Measurements from ENCODE around the gene IL19.

The IL19 gene

DNA sequence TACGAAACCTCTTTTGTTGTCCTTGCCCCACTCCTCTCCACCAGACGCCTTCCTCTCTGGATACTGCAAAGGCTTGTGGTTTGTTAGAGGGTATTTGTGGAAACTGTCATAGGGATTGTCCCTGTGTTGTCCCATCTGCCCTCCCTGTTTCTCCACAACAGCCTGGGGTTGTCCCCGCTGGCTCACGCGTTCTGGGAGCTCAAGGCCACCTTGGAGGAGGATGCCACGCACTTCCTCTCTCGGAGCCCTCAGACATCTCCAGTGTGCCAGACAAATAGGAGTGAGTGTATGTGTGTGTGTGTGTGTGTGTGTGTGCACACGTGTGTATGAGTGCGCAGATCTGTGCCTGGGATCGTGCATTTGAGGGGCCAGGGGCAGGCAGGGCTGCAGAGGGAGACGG lies 37.6 kb upstream of the IL19 start:
- H3K27ac ChIP-seq, result no peak overlapping the region
- POLR2A ChIA-PET (ENCODE audit: low non-redundant PET), result no interaction called here
- TF ChIP-seq, protein P1, sequence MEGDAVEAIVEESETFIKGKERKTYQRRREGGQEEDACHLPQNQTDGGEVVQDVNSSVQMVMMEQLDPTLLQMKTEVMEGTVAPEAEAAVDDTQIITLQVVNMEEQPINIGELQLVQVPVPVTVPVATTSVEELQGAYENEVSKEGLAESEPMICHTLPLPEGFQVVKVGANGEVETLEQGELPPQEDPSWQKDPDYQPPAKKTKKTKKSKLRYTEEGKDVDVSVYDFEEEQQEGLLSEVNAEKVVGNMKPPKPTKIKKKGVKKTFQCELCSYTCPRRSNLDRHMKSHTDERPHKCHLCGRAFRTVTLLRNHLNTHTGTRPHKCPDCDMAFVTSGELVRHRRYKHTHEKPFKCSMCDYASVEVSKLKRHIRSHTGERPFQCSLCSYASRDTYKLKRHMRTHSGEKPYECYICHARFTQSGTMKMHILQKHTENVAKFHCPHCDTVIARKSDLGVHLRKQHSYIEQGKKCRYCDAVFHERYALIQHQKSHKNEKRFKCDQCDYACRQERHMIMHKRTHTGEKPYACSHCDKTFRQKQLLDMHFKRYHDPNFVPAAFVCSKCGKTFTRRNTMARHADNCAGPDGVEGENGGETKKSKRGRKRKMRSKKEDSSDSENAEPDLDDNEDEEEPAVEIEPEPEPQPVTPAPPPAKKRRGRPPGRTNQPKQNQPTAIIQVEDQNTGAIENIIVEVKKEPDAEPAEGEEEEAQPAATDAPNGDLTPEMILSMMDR (conservative IDR thresholded peaks at IDR 0.05; ENCODE audit: low read depth), result no peak
- DNase-seq (ENCODE audit: low spot score), result no peak
- CTCF ChIA-PET, result no interaction called here

DNA sequence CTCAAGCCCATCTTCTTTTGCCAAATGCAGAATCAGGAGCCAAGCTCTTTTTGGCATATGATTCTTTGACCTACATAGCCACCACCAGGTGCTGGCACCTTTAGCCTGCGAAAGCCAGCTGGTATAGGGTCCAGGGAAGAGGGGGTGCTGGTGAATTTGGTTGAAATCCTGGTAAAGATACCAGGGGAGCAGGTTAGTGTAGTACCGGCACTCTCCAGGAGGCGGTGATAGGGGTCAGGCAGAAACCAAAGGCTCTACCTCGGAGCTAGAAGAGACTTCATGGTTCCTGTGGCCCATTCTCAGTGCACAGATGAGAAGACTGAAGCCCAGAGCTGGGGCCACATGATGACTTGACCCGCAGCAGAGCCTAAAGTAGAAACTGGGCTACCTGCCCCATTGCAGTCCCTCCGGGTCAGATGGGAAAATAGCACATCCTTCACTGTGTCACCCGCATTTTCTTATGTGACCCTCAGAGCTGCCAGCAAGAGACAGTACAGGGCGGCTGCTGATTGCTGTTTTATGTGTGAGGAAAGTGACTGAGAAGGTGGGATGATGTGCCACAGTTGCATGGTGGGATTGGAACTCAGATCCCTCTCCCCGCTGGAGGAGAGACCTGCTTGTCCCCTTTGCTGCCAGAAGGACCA lies 36.0 kb upstream of the IL19 start:
- ChIA-PET POLR2A (ENCODE audit: low non-redundant PET) (interaction anchor here (0.6 kb wide), 1 partner anchor 25 kb away, joined by 4 read pairs; no protein-coding TSS in a partner anchor), CTCF (interaction anchor here (0.6 to 4.0 kb wide), 25 partner anchors 8 to 1993 kb away, joined by 3 to 27 read pairs (median 4); no protein-coding TSS in a partner anchor)
- no peak overlapping the region for H3K27ac ChIP-seq
- peak; percentile 64 for DNase-seq (ENCODE audit: low spot score)
- TF ChIP-seq, protein P1 (conservative IDR thresholded peaks at IDR 0.05; ENCODE audit: low read depth), result peak; percentile 45

DNA sequence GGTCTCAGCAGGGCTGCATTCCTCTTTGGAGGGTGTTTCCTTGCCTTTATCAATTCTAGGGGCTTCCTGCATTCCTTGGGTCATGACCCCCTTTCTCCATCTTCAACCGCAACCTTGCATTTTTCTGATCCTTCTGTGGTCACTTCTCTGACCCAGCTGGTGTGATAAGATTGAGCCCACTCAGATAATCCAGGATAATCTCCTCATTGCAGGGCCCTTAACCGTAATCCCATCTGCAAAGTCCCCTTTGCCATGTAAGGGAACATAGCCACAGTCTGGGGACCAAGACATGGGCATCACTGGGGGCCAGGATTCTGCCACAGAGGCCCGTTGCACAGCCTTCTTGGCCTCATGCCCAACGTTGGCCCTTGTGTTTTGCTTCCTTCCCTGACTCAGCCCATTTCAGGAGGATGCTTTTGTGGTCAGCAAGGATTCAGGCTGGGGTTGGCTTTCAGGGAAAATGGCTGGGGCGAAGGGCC lies 35.0 kb upstream of the IL19 start:
- CTCF ChIA-PET, result interaction anchor here (0.8 to 4.0 kb wide), 11 partner anchors 9 to 256 kb away, joined by 3 to 27 read pairs (median 4); no protein-coding TSS in a partner anchor
- no peak for DNase-seq (ENCODE audit: low spot score)
- H3K27ac ChIP-seq, result no peak overlapping the region
- TF ChIP-seq, protein P1 (conservative IDR thresholded peaks at IDR 0.05; ENCODE audit: low read depth), result no peak
- POLR2A ChIA-PET (ENCODE audit: low non-redundant PET), result no interaction called here

DNA sequence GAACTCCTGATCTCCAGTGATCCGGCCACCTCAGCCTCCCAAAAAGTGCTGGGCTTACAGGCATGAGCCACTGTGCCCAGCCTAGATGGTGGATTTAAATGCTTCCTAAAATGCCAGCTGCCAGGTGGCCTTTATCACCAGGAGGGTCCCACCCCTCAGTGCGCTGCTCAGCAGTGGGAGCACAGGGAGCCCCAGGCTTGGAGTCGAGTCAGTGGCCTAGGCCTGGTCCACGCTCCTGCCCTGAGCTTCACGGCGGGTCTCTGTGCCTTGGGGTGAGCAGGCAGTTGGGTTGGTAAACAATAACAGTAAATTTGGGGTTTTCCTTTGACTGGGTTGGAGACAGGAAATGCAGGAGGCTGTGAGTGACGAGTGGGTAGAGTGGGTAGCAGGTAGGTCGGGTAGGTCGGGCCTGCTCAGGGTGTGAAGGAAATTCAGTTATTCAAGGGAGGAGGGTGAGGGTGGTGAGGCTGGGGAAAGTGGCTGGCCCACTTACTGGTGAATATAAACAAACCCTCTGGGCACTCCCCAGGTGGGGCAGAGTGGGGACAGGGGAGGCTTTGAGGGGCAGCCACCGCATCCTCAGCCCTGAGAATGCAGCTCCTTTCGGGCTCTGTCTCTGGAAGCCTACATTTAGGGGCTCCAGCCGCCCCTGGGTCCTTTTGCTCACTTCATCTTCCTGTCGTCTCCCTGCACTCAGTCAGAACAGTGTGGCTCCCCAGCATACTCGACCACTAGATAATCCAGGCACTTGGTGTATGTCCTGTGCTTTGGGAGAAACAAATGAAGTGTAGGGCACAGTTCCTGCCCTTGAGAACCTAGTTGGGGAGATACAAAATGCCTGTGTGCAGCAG lies 33.5 kb upstream of the IL19 start:
- ChIA-PET CTCF (interaction anchor here (0.6 to 4.0 kb wide), 6 partner anchors 11 to 258 kb away, joined by 3 to 27 read pairs (median 6); no protein-coding TSS in a partner anchor), POLR2A (ENCODE audit: low non-redundant PET) (no interaction called here)
- H3K27ac ChIP-seq, result peak overlapping the region; percentile 33
- no peak for DNase-seq (ENCODE audit: low spot score)
- TF ChIP-seq, protein P1 (conservative IDR thresholded peaks at IDR 0.05; ENCODE audit: low read depth), result no peak

DNA sequence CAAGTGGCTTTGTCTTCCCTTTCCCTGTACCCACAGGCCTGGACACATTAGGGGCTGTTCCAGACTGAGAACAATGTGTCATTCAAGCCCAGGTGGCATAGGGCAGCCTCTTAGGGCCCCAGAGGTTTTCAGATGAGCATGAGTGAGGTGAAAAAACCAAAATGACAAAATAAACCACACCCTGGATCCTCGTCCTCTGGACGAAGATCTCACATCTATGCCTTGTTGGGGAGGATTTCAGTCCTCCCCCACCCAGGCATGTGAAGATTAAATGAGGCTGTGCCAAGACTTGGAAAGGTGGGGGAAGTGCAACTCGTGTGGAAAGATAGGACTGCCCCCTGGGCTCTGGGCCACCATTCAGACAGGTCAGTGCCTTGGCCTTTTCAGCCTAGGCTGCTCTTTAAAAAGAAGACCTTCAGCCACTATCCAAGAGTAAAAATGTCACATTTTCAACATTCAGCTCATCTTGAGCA lies 32.8 kb upstream of the IL19 start:
- CTCF ChIA-PET, result interaction anchor here (0.8 to 1.4 kb wide), 5 partner anchors 11 to 175 kb away, joined by 3 to 7 read pairs (median 4); no protein-coding TSS in a partner anchor

More for the DNA sequence above, 32.8 kb upstream of the IL19 start:
- POLR2A ChIA-PET (ENCODE audit: low non-redundant PET), result no interaction called here
- peak overlapping the region; percentile 33 for H3K27ac ChIP-seq
- no peak for DNase-seq (ENCODE audit: low spot score)
- TF ChIP-seq, protein P1 (conservative IDR thresholded peaks at IDR 0.05; ENCODE audit: low read depth), result no peak

Data from RWPE1 (cell line).